Fibroblast of skin of back (primary cell): ENCODE data around the gene ADAMTSL5.
"Not testable (repeated sequence)": the region's sequence is repeated elsewhere in the genome, so short reads cannot be mapped to it uniquely, and the experiment has no call there.

ENCODE experiments used
- DNase-seq: peaks from one replicate; pipeline ENCODE4 v3.0.0-alpha.2; 2013

Gene ADAMTSL5

GRCh38 chr19:1478934-1479707, 33.7 kb downstream of the ADAMTSL5 start, which contains the start of gene C19orf25:
TSS of gene C19orf25 (minus strand) at chr19:1479215. CDS start at chr19:1478903, 312 bp downstream.
- peak; percentile 94 for DNase-seq

DNA sequence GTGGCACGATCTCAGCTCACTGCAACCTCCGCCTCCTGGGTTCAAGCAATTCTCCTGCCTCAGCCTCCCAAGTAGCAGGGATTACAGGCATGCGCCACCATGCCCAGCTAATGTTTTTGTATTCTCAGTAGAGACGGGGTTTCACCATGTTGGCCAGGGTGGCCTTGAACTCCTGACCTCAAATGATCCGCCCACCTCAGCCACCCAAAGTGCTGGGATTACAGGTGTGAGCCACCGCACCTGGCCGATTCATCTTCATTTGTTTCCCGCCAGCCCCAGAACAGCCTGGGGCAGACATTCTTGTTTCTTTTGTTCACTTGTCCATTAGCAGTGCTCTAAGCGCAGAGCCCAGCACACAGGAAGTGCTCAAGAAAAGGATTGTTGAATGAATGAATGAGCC, 35.8 kb downstream of the ADAMTSL5 start:
- DNase-seq = not testable (repeated sequence)

DNA sequence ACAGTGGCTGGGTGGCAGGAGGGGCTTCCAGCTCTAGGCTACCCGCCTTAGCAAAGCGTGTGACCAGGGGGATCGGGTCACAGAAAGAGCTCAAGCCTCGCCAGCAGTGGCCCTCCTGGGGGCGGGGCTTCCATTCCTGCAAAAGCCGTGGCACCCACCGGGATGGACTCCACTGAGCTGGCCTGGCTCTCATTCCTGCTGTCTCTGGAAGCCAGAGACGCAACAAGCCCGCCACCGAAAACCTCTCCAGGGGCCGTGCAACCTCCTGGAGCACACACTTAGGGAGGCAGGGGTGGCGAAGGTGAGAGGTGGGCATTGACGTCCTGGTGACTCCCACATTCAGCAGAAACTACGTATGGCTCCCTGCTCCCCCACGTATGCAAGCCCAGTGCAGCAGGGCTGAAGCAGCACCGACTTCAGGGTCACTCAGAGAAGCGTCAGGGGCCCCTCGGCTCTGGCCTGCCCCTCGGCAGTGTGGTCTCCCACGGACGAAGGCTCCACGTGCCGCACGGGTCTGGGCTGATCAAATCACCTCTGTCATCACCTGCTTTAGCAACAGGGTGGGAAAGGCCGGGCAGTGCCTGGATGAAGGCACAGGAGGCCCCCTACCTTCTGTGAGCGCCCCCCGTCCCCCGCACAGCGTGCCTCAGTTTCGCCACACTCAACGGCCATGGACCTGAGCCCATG, 36.9 kb downstream of the ADAMTSL5 start:
- DNase-seq = no peak

DNA sequence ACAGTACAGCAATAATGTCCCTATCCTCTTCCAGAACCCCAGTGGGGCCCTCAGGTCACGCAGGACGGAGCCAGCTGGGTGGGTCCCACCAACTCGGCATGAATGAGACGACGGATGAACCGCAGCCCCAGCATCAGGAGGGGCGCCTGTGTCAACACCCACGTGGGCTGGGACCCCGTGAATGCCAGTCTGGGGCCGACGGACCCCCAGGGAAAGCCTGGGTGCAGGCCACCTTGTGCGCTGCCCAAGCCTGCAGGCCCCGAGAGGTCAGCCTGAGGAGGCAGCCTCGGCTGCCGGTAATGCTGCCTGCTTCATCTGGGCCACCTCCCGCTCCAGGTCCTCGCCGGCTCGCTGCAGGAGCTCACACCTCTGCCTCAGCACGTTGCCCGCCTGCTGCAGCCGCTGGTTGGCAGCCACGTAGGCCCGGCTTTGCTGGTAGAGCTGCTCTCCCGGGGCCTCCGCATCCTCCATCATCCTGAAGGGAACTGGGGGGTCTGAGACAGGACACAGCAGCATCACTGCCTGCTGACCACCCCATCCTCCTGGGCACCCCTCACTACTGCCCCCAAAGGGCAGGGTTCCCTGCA, 38.0 kb downstream of the ADAMTSL5 start:
- DNase-seq = no peak

DNA sequence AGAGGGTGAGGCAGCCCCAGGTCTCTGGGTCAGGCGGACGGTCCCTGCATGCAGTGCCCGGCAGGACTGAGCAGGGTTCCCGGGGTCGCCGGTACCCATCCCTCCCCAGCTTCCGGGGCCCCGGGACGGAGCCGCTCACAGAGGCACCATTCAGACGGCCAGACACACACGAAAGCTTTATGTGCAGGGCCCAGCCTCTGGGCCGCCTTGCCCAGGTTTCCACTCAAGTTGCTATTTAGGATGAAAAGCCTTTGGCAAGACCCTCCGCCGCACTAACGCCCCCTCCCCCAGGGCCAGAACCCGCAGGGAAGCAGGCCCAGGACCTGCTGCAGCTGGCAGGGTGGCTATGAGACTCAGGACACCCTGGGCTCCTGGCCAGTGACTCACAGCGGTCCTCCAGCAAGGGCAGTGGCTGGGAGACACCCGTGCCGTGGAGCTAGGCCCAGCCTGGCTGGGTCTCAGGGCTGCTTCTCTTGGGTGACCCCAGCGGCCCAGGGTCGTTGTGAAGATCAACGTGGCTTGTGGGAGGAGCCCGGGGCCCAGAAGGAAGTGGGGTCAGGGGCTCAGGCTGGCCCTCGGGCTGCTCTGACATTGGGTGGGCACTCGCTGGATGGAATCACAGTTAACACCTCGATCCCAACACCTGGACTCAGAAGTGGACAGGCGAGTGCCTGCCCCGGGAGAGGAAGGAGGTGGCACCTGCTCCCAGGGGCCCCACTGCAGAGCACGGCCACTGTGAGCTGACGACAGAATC, 38.6 kb downstream of the ADAMTSL5 start:
- DNase-seq = no peak

GRCh38 chr19:1473085-1473851, 39.6 kb downstream of the ADAMTSL5 start:
- no peak for DNase-seq

DNA sequence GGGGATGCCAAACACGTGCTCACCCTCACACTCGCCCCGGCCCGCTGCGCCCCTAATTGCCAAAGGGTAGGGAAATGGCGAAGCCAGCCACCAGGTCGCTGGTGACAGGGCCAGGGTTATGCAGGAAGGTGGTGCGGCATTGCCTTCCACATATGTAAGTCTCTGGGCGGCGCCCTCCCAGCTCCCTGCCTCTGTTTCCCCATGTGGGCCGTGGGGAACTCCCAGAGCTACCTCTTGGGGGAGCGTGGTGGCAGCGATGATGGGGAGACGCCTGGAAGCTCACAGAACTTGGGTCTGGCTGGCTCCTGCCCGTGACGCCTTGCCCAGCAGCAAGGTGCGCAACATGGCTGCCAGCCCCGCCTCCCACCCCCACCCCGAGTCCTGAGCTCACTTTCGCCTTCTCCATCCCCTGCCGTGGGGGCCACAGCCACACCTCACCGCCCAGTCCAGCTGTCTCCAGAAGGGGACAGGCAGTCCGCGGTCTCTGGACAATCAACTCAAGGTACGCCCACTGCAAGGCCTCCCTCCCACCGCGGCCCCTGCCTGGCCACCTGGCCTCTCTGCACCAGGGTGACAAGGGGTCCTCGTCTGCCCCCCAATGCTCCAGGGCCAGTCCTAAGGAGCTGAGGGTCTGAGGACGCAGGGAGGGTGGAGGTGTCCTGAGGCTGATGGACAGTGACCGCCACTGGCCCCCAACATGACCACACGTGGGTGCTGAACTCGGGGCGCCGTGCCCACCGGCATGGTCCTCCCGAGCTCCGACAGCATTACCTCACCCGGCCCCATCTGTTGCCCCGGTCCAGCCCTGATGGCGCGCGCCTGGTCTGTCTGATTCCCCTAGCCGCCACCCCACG, 40.4 kb downstream of the ADAMTSL5 start:
- DNase-seq = no peak

DNA sequence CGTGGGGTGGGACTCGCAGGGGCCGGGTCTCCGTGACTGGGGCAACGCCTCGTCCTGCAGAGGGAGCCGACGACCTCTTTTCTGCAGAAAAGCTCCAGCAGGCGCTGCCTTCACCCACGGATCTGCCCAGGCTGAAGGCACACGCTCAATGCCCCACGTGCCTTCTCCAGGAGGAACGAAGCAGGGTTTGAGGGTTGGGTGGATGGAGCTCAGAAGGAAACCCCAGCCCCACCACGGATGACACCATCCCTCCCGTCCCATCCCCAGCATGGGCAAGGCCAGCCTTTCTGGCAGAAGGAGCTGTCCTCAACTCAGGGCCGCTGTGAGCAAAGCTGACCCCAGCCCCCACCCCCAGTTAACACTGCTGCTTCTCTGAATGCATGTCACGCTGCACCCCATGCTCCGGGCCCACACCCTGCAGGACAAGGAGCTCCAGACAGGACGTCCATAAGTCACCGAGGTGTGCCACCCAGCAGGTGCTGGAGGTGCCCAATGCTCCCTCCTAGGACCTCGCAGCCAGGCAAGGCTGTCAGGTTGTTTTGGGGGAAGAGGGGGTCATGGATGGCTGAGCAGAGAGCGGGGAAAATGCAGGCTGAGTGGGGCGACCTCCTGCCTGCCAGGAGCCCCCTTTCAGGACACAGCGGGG, 41.2 kb downstream of the ADAMTSL5 start:
- no peak for DNase-seq

- DNase-seq = no peak
Observed at GRCh38 chr19:1471010-1471514, 41.8 kb downstream of the ADAMTSL5 start.

GRCh38 chr19:1470305-1471009, 42.4 kb downstream of the ADAMTSL5 start:
- no peak for DNase-seq

- DNase-seq = no peak
Observed at GRCh38 chr19:1470055-1470304, 42.8 kb downstream of the ADAMTSL5 start.

DNA sequence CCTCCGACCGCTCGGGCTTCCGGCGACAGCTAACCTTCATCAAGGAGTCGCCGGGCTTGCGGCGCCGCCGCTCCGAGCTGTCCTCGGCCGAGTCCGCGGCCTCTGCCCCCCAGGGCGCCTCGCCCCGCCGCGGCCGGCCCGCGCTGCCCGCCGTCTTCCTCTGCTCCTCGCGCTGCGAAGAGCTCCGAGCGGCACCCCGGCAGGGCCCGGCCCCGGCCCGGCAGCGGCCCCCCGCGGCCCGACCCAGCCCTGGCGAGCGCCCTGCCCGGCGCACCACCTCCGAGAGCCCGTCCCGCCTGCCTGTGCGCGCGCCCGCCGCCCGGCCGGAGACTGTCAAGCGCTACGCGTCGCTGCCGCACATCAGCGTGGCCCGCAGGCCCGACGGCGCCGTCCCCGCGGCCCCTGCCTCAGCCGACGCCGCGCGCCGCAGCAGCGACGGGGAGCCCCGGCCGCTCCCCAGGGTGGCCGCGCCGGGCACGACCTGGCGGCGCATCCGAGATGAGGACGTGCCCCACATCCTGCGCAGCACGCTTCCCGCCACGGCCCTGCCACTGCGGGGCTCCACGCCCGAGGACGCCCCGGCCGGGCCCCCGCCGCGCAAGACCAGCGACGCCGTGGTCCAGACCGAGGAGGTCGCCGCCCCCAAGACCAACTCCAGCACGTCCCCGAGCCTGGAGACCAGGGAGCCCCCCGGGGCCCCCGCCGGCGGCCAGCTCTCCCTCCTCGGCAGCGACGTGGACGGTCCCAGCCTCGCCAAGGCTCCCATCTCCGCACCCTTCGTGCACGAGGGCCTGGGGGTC, 43.4 kb downstream of the ADAMTSL5 start:
- peak; percentile 39 for DNase-seq

- peak; percentile 39 for DNase-seq
Observed at GRCh38 chr19:1468821-1469254, 44.0 kb downstream of the ADAMTSL5 start.

- DNase-seq = no peak
Observed at GRCh38 chr19:1468274-1468820, 44.5 kb downstream of the ADAMTSL5 start.

GRCh38 chr19:1467490-1468273, 45.1 kb downstream of the ADAMTSL5 start:
- DNase-seq = no peak

GRCh38 chr19:1467215-1467489, 45.7 kb downstream of the ADAMTSL5 start:
- DNase-seq = no peak

DNA sequence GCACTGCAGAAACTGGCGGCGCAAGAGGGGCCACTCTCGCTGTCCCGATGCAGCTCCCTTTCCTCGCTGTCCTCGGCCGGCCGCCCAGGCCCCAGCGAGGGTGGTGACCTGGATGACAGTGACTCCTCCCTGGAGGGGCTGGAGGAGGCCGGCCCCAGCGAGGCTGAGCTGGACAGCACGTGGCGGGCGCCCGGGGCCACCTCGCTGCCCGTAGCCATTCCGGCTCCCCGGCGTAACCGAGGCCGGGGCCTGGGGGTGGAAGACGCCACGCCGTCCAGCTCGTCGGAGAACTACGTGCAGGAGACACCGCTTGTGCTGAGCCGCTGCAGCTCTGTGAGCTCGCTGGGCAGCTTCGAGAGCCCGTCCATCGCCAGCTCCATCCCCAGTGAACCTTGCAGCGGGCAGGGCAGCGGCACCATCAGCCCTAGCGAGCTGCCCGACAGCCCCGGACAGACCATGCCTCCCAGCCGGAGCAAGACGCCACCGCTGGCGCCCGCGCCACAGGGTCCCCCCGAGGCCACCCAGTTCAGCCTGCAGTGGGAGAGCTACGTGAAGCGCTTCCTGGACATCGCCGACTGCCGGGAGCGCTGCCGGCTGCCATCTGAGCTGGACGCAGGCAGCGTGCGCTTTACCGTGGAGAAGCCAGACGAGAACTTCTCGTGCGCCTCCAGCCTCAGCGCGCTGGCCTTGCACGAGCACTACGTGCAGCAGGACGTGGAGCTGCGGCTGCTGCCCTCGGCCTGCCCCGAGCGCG, 46.2 kb downstream of the ADAMTSL5 start:
- DNase-seq = no peak
